DND-41 (cell line): ENCODE measurements around the gene DDX51.

Source experiments
- ATAC-seq: fragments of 200-7000 bp; cut with Tn5 transposase; 3 replicates; pipeline ENCODE4 v1.9.1; 2021; ENCODE audit warnings: low read depth; ENCODE audit not compliant: insufficient read depth
- DNase-seq: peaks from one replicate; pipeline ENCODE4 v3.0.0-alpha.2; 2020
- H2AFZ ChIP-seq: 2 replicates; pipeline ENCODE4 v1.6.0; 2012; ENCODE audit warnings: low read depth, low read length
- H3K27ac ChIP-seq: 2 replicates; pipeline ENCODE4 v1.5.1; 2012; ENCODE audit warnings: low read length, inconsistent platforms
- H3K27me3 ChIP-seq: fragments of 200-600 bp; sonication (generic); 2 replicates; pipeline ENCODE4 v1.6.0; 2012; ENCODE audit warnings: low read length, mild to moderate bottlenecking, inconsistent platforms; ENCODE audit not compliant: insufficient read depth, poor library complexity
- H3K36me3 ChIP-seq: 2 replicates; pipeline ENCODE4 v1.5.1; 2012; ENCODE audit warnings: low read length, inconsistent platforms; ENCODE audit not compliant: insufficient read depth
- H3K4me1 ChIP-seq: 2 replicates; pipeline ENCODE4 v1.5.1; 2012; ENCODE audit warnings: mild to moderate bottlenecking, low read length; ENCODE audit not compliant: insufficient read depth
- H3K4me2 ChIP-seq: 2 replicates; pipeline ENCODE4 v1.6.0; 2012; ENCODE audit warnings: mild to moderate bottlenecking, moderate library complexity, low read length, inconsistent platforms; ENCODE audit not compliant: insufficient read depth
- H3K4me3 ChIP-seq, 2 experiments: fragments of 200-600 bp in 1 of 2; shearing (Covaris generic) in 1 of 2; 2 replicates each; pipeline ENCODE4 v1.5.1; 2012 to 2016; ENCODE audit warnings: inconsistent platforms in 2 of 2, low read length in 2 of 2, mild to moderate bottlenecking in 2 of 2, low read depth in 1 of 2, moderate library complexity in 1 of 2
- H3K79me2 ChIP-seq: 2 replicates; pipeline ENCODE4 v1.6.0; 2012; ENCODE audit warnings: low read length, inconsistent platforms; ENCODE audit not compliant: insufficient read depth
- H3K9ac ChIP-seq: 2 replicates; pipeline ENCODE4 v1.6.0; 2012; ENCODE audit warnings: low read depth, mild to moderate bottlenecking, inconsistent platforms, low read length, moderate library complexity
- H3K9me3 ChIP-seq: 2 replicates; pipeline ENCODE4 v1.5.1; 2012; ENCODE audit warnings: low read length, moderate library complexity, mild to moderate bottlenecking, inconsistent platforms; ENCODE audit not compliant: insufficient read depth, severe bottlenecking
- H4K20me1 ChIP-seq: 2 replicates; pipeline ENCODE4 v1.6.0; 2012; ENCODE audit warnings: low read length; ENCODE audit not compliant: insufficient read depth
- EZH2 ChIP-seq: IDR thresholded peaks from 3 replicates; pipeline ENCODE4 v1.6.1; 2012; ENCODE audit warnings: borderline replicate concordance, low read depth, mild to moderate bottlenecking, moderate library complexity, low read length, inconsistent platforms; ENCODE audit not compliant: severe bottlenecking
- TF ChIP-seq, protein P1 (sequence below): IDR thresholded peaks from 2 replicates; pipeline ENCODE4 v1.5.1; 2012; ENCODE audit warnings: borderline replicate concordance, low read length, moderate library complexity, mild to moderate bottlenecking; ENCODE audit not compliant: poor library complexity, severe bottlenecking; ENCODE audit errors: extremely low read depth

The DDX51 gene

DNA sequence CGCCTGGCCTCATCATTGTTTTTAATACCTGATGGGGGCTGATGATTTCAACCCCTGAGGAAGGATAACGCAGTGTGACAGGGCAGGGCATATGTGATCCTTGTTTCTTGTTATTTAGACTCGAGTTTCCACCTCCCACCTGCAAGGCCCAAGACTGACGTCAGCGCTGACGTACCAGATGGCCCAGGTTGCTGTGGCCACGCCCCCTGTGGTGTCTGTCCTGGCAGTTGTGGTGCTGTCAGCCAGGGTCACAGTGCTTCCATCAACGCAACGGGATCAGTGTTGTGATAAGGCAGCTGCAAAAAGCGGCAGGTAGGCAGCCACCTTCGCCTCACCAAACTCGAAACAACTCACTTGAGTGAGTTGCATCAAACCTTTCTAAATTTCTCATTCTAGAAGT, 18.4 kb downstream of the DDX51 start:
- Histone ChIP-seq H2AFZ (no peak overlapping the region), H3K9ac (no peak overlapping the region), H3K27ac (no peak overlapping the region), H3K36me3 (peaks cover 70% of the 10 kb centered on the region), H3K79me2 (no peaks in the 10 kb centered on the region), H3K9me3 (peaks cover 5% of the 10 kb centered on the region), H4K20me1 (peaks cover 2% of the 10 kb centered on the region; the same call in 1 of the 2 replicates), H3K27me3 (no peaks in the 10 kb centered on the region), H3K4me3 (no peak overlapping the region), H3K4me2 (no peak overlapping the region), H3K4me1 (no peaks in the 10 kb centered on the region)
- no peak for DNase-seq
- ATAC-seq = no peak
- TF ChIP-seq, protein P1, sequence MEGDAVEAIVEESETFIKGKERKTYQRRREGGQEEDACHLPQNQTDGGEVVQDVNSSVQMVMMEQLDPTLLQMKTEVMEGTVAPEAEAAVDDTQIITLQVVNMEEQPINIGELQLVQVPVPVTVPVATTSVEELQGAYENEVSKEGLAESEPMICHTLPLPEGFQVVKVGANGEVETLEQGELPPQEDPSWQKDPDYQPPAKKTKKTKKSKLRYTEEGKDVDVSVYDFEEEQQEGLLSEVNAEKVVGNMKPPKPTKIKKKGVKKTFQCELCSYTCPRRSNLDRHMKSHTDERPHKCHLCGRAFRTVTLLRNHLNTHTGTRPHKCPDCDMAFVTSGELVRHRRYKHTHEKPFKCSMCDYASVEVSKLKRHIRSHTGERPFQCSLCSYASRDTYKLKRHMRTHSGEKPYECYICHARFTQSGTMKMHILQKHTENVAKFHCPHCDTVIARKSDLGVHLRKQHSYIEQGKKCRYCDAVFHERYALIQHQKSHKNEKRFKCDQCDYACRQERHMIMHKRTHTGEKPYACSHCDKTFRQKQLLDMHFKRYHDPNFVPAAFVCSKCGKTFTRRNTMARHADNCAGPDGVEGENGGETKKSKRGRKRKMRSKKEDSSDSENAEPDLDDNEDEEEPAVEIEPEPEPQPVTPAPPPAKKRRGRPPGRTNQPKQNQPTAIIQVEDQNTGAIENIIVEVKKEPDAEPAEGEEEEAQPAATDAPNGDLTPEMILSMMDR = no peak
- TF ChIP-seq EZH2 = no peak

DNA sequence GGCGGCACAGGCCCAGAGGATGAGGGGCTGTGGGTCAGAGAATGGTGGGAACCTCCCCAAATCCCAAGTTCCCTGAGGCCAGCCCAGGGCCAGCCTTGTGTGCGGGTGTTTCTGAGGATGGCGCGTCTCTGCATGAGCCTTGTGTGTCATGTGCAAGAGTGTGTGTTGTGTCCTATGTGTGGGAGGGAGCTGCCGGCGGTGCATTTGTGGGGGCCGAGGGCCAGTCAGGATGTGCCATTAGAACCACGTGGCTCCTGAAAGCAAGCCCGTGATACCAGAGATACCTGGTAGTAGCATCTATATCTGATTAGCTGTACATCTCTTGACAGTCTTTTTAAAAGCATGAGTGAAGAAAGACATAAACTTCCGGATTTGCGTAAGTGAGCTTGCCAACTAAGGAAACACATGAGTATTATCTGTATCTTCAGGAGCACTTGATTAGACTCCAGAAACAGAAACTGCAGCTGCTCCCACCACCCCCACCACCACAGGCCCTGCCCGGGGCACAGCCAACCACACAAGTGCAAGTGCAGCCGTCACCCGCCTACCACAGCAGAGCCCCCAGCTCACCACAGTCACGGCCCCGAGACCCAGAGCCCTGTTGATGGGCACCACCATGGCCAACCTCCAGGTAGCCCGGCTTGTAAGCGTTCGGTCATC, 19.2 kb downstream of the DDX51 start:
- TF ChIP-seq, protein P1 = no peak
- TF ChIP-seq EZH2 = no peak
- H3K9me3 ChIP-seq = peaks cover 5% of the 10 kb centered on the region
- H4K20me1 ChIP-seq = peaks cover 2% of the 10 kb centered on the region; the same call in 1 of the 2 replicates
- no peak overlapping the region for H3K27ac ChIP-seq
- H3K4me2 ChIP-seq = no peak overlapping the region
- H3K36me3 ChIP-seq = peaks cover 78% of the 10 kb centered on the region
- H2AFZ ChIP-seq = no peak overlapping the region
- H3K4me1 ChIP-seq = no peaks in the 10 kb centered on the region
- no peak overlapping the region for H3K4me3 ChIP-seq
- ATAC-seq (no peak), DNase-seq (no peak)
- H3K9ac ChIP-seq = no peak overlapping the region
- H3K27me3 ChIP-seq = no peaks in the 10 kb centered on the region
- H3K79me2 ChIP-seq = no peaks in the 10 kb centered on the region

DNA sequence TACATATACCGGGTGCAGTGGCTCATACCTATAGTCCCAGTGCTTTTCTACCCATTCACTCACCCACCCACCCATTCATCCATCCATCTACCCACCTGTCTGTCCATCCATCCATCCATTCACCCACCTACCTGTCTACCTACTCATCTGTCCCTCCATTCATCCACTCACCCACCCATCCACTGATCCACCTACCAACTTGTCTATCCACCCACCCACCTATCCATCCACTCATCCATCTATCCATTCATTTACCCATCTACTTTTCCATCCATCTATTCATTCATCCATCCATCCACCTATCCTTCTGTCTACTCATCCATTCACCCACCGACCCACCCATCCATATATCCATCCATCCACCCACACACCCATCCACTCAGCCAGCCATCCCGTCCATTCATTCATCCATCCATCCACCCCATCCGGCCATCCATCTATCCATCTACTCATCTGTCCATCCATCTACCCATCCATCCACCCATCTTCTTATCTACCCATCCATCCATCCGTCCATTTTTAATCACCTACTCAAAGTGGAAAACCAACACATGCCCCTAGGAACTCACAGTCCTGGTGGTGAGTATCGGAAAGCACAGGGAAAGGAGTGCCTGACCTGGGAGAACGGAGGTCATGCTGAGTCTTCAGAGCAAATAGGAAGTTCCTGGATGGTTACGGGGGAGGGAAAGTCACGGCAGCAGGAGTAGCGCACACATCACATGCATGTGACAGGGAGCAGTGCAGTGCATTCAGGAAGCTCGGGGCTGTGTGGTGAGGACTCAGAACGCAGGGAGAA, 20.0 kb downstream of the DDX51 start:
- TF ChIP-seq EZH2 = no peak
- TF ChIP-seq, protein P1 = no peak
- Histone ChIP-seq H3K4me2 (no peak overlapping the region), H3K79me2 (no peaks in the 10 kb centered on the region), H3K36me3 (peaks cover 81% of the 10 kb centered on the region), H3K4me3 (no peak overlapping the region), H3K27ac (no peak overlapping the region), H3K4me1 (no peaks in the 10 kb centered on the region), H3K9me3 (peaks cover 5% of the 10 kb centered on the region), H3K27me3 (no peaks in the 10 kb centered on the region), H2AFZ (no peak overlapping the region), H4K20me1 (peaks cover 2% of the 10 kb centered on the region), H3K9ac (no peak overlapping the region)
- DNase-seq (no peak), ATAC-seq (no peak)
